HPDE6-E6E7 (cell line): Measurements from ENCODE around the gene RASD2.

Source experiments
- DNase-seq: peaks from one replicate; pipeline ENCODE4 v3.0.0; 2011; ENCODE audit warnings: missing footprints; ENCODE audit errors: extremely low spot score

RASD2 gene

DNA sequence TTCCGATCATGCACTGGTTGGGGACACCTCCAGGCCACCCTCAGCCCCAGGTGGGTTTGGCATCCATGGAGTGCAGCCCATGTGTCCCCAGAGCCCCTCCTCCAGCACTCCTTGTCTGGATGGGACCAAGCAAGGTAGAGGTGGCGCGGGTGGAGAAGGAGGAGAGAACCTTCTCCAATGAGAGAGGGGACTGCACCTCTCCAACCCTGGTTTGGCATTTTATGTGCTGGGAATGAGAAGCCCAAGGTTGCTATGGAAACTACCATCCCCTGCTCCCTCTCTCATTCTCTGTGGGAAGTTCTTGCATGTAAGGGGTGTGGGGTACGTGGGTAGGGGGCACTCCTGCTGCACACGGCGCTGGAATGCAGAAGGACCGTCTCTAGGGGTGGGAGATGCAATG lies 21.8 kb upstream of the RASD2 start:
- no peak for DNase-seq

DNA sequence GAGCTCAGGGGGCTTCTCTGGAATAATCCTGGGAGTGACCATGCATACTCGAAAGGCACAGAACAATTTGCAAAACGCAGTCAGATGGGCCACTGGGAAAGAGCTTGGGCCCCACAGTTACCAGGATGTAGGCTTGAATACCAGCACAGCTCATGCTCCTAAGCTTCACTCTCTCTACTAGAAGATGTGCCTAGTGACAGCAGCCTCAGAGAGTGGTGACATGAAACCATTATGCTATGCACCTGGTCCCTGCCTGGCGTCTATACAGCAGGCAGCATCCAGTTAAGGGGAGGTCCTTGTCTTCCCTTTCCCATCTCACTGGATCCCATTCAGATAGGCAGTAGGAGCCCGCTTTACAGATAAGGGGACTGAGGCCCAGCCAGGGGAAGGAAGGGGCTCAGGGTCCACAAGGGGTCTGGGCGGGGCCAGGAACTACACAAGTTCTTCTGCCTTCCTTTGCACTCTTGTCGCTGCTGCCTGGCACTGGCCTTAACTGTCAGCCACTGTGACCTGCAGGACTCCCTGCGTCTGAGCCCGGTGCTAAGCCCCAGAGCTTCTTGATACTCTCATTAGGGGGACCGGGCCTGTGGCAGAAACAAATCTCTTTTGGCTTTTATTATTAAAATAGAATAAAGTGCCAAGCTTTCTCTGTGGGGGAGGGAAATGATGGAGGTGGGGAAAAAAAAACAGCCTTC lies 21.2 kb upstream of the RASD2 start:
- no peak for DNase-seq

DNA sequence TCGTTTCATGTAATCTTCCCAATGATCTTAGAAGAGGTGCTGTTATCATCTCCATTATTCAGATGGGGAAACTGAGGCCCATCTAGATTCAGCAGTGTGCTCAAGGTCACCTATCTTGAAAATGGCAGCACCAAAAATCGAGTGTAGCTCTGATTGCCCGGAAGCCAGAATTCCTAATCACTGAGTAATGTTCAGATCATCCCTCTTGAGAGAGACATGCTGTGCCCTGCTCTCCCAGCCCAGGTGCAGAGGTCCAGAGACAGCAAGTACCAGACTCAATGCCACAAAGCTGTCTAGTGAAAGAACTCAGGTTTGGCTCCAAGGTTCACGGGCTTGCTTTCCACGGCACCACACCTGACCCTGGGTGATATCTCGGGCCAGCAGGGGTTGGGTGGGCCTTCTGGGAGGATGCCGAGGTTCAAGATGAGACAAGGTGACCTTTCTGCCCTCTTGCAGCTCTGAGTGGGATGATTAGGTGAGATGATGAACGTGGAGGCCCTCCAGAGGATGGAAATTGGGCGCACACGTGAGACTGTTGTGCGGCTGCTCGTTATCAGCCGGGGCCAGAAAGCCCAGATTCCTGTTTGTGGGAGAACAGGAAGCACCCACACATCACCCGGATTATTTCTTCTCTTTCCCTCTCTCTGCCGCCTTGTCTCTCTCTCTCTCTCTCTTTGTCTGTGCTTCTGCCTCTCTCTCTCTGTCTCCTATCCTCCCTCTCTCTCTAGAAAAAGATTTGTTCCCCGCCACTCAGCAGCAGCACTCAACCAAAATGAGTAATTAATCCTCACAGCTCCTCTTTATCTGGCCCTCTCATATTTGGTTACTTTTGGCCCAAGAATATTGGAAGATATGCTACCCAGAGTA lies 19.0 kb upstream of the RASD2 start:
- DNase-seq: no peak

DNA sequence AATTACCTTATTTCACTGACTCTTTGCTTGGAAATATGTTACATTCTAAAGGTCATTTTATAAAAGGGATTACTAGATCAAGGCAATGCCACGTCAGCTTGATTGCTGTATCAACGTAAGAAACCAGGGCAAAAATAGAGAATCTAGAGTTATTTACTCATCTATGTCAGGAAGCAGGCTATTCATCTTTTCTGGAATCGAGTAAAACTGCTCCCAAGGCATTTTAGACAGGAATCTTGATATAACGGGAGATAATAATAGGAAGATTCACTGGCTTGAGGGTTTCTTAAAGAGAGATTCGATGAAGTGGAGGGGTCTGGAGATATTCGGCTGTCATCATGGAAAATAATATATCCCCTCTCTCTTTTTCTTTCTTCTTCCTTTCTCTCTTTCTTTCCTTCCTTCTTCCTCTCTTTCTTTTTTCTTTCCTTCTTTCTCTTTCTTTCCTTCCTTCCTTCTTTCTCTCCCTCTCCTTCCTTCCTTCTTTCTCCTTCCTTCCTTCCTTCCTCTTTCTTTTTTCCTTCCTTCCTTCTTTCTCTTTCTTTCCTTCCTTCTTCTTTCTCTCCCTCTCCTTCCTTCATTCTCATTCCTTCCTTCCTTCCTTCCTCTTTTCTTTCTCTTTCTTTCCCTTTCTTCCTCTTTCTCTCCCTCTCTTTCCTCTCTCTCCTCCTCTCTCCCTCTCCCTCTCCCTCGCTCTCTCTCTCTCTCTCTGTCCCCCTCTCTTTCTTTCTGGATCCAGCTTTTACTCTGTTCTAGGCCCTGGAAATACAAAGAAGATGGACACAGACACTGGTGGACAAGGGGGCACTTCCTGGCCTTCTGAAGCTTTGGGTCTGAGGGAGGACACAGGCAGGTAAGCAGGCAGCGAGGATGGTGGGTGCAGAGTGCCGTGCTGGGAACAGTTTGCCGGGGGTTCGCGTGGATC lies 18.1 kb upstream of the RASD2 start:
- no peak for DNase-seq

DNA sequence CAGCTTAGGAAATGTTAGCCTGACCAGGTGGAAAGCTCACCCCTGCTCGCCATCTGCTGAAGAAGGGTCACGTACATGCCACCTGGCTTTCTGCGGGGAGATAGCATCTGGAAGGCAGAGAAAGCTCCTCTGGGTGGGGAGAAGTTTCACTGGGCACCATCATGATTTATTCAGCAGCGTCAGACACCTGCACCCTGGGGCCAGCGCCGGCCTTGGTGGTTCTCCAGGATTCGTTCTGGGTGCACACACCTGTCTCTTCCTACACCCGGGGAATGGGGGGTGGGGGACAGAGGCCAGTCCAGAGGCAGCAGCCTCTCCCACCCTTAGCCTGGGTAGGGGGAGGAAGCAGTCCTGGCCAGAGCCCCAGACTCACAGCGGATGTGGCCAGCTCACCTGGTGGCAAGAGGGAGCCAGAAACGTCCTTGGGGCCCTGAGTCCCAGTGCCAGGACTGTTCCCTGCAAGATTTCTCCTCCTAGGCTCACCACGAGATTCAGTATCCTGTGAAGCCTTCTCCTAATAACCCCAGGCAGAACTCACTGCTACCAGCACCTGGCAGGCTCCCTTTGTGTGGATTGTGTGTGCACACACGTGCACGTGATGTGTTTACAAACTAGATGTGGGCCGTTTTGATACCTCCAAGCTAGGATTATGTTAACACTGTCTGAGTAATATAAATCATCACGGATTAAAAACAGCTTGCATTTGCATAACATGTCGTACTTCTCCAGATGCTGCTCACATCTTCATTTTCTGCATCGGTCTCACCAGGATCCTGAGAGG lies 17.3 kb upstream of the RASD2 start:
- DNase-seq: no peak

DNA sequence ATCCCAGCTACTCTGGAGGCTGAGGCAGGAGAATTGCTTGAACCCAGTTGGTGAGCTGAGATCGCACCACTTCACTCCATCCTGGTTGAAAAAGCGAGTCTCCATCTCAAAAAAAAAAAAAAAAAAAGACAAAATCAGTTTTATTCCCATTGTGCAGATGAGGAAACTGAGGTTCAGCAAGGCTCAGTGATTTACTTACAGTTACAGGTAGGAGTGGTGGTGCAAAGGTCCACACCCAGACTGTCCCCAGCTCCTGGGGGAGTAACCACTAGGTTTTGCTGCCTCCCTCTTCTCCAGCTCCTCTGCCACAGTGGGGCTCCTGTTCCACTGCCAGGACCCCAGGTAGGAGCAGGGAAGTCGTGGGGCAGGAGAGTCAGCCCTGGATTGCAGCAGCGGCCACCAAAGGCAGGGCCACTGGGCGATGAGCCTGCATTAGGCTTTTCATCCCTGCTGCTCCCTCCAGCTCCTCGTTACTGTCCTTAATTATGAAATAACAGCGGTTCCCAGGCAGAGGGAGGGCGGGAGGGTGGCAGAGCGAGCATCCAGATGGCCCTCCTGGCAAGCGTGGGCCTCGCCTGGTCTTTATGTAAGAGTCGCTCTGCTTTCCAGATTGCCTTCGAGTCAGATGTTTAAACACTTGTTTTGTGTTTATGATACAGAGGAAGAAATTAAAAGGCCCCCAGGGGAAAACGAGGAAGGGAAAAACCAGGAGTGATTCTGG lies 15.5 kb upstream of the RASD2 start:
- DNase-seq: no peak

DNA sequence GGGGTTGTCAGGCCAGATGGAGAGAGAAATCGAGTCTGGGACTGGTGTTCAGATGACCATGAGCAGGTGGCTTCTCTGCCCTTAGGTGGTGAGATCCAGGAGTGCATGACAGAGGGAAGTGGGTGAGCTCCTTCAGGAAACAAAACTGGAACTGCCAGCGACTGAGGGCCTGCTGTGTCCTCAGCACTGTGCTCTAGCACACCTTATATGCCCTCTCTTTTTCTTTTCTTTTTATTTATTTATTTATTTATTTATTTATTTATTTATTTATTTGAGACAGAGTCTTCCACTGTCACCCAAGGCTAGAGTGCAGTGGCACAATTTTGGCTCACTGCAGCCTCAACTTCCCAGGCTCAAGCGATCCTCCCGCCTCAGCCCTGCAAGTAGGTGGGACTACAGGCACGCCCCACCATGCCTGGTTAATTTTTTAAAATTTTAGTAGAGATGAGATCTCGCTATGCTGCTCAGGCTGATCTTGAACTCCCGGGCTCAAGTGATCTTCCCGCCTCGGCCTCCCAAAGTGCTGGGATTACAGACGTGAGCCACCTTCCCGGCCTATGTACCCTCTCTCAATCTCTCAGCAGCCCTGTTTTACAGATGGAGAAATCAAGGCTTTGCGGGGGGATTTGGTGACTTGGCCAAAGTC lies 14.8 kb upstream of the RASD2 start:
- DNase-seq: no peak

DNA sequence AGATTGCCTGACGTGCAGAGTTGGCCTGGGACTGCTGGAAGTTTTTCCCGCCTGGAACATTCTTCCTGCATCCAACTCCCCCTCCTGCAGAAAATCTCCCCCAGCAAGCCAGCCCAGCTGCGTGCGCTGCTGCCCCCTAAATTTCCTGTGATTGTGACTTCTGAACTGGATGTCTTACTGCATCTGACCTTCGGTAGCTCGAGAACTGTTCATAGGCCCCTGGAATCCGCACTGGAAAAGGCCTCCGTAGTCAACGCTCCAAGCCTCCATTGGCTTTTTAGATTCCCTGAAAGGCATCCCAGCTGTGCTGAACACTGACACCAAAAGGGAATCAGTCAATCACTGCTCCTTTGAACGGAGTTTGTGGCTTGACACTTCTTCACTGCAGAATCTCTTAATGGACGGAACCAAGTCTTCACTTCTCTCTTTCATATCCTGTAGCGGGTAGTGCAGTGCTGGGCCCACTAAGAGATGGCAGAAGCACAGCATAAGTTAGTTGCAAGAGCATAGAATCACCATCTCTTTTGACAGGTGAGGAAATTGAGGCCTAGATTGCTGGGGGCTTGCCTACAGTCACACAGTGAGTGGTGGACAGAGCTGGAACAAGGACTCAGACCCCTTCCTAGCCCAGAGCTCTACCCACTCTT lies 14.2 kb upstream of the RASD2 start:
- DNase-seq: no peak

DNA sequence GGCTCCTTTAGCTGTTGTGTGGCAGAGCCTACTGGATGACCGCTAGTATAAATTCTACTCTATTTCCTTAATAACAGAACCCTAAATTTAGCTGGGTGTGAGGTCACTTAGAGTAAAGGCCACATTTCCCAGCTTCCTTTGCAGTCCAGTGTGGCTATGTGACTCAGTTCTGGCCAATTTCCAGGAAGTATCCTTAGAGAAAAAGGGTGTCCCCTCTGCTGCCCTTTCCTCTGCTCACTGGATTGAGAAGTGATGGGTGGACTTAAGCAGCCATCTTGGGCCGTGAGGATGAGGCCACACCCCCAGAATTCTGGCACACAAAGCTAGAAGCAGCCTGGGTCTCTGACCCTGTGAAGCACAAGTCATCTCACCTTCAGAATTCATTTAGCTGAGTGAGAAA lies 11.7 kb upstream of the RASD2 start:
- no peak for DNase-seq

DNA sequence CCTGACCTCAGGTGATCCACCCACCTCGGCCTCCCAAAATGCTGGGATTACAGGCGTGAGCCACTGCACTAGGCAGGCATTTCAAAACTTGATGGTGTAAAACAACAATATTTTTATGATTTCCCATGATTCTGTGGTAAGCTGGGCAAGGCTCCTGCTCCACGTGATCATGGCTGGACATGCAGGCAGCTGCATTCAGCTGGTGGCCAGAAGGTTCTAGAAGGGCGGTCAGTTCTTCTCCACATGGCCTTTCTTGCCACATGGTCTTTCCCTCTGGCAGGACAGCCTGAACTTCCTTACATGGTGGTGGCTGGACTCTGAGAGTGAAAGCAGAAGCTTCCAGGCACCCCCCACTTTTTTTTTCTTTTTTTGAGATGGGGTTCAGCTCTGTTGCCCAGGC lies 9.9 kb upstream of the RASD2 start:
- DNase-seq: no peak

DNA sequence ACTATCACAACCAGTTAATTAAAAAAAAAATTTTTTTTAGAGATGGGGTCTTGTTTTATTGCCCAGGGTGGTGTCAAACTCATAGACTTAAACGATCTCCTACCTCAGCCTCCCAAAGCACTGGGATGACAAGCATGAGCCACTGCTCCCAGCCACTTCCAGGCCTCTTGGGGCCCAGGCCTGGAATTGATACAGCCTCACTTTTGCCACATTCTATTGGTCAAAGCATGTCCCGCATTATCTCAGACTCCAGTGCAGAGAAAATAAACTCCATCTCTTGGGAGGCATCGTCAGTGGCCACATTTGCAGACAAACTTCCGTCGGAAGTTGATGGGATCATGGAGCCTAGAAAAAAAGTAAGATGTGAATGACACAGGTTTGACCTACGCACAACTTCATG lies 9.4 kb upstream of the RASD2 start:
- no peak for DNase-seq

DNA sequence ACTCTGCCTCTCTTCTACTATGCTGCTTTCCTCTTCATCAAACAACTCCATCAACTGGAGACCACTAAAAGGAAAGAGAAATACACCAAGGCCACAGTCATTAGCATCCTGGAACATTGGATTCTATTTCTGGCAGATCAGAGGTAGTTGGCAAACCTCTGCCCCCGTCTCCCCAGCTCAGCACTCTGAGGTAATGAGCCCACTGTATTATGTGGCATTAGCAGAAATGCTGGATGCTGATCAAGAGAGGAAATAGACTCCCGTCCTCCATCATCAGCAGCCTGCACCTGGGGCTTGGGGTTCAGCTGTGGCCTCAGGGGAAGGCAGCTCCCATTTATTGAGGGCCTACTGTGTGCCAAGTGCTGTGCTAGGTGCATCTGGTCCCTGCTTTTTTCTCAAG lies 9.0 kb upstream of the RASD2 start:
- no peak for DNase-seq

DNA sequence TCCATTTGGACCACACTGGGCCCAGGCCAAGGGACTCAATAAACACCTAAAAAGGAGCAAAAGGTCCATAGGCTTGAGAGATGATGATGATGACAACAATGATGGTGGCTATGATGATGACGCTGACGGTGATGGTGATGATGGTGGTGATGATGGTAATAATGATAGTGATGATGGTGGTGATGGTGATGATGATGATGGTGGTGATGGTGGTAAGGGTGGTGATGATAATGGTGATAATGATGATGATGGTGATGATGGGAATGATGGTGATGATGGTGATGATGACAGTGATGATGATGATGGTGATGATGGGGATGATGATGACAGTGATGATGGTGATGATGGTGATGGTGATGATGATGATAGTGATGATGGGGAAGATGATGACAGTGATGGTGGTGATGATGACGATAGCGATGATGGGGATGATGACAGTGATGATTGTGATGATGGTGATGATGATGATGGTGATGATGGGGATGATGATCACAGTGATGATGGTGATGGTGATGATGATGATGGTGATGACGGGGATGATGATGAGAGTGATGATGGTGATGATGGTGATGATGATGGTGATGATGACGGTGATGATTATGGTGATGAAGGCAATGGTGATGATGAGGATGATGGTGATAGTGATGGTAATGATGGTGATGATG lies 7.1 kb upstream of the RASD2 start:
- no peak for DNase-seq

DNA sequence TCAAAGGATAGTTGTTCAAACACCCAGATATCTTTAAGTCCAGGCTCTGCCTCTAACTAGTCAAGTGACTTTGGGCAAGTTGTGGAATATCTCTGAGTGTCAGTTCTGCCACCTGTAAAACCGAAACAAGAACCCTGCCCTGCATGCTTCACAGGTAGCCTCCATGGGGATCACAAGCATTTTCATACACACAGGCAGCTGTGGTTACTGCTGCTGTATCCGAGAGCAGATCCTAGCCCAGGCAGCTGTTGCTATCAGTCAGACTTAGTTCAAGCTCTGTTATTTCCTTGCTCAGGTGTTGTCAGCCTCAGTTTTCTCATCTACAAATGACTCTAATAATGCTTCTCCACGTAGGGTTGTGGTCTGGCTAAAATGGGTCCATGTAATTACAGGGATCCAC lies 6.5 kb upstream of the RASD2 start:
- no peak for DNase-seq

DNA sequence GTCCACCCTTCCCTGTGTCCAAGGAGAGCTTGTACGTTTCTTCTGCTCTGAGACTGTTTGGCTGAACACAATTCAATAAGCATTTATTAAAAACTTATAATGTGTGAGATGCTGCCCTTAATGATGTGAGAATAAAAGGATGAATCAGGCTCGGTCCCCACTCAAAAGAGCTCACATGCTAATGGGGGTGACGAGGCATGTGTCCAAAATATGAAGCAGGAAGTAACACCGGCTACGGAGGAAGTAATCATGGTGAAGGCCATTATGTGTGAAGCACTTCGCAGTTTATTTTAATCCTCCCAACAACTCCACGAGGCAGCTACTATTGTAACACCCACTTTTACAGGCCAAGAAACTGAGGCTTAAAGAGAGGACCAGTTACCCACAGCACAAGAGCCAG lies 3.4 kb upstream of the RASD2 start:
- no peak for DNase-seq

DNA sequence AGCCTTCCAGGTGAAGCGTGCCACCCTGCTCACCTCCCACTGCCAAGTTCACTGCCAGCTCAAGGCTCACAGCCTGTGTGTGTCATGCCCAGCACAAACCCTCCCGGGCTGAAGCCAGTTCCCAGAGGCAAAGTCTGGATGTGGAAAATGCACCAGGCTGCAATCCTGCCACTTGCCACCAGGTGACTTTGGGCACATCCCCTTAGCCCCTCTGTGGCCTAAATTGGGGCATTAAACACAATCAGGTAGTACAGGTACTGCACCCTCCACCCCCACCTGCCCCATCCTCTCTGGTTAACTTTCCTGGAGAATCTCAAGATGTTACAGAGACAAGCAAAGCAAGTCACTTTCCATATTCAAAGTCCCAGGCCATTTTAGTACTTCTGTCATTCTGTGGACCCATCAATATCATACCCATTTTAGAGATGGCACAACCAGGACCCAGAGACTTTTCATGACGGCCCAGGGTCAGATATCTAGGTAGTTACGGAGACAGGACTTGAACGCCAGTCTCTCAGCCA lies 1.8 kb upstream of the RASD2 start:
- no peak for DNase-seq

DNA sequence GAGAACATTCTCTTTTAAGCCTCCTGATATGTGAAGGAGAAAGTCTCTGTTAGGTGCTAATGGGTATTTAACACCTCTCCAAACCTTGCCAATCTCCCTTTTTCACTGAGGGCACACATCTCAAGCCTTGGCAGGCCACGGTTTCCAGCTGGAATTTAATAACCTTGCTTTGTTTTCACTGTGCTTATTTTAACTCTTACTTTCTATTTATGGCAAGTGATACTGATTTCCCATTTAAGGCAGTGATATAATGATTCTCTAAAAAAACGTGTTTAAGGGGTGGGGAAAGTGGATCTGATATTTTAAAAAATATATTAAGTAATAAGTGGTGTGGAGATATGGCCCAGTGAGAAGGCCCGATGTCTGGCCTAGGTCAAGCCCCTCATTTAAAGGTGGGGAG lies 1.1 kb upstream of the RASD2 start:
- DNase-seq: no peak

DNA sequence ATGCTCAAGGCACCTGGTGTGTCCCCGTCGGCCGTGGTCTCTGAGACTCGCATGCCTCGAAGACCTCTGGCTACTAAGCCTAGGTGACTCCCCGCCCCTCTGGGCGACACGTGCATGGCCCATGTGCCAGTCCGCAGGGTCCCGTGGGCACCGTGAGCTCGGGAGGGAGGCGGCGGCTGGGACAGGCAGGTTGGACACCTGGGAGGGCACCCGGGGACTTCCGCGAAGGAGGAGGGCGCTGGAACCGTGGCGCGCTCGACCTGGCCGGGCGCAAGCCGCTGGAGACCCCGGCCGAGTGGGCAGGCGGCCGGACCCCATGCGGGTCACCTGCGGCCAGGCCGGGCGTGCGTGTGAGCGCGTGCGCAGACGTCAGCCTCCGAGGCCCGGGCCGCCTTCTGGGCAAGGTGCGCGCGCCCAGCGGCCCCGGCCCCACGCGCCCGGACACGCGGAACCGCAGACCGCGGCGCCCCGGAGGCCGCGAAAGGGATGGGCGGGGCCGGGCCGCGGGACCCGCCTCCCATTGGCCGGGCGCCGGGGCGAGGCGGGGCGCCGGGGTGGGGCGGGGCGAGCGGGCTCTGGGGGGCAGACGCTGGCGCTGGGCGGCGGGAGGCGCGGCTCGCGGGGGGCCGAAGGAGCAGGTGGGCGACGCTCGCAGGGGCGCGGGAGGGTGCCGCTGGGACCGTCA lies 579 bp upstream of the RASD2 start:
- no peak for DNase-seq
